ENCODE measurements around the gene SLC28A3.
"Not testable (repeated sequence)": the region's sequence is repeated elsewhere in the genome, so short reads cannot be mapped to it uniquely, and the experiment has no call there.

SLC28A3 gene

GRCh38 chr9:84366683-84367082, 26.1 kb upstream of the SLC28A3 start:
- no peak for DNase-seq

GRCh38 chr9:84364894-84365490, 24.4 kb upstream of the SLC28A3 start:
- not testable (repeated sequence) for H4K8ac ChIP-seq (ENCODE audit: low read length); H3K4me2 ChIP-seq (ENCODE audit: low read length, poor library complexity, severe bottlenecking); H2AK5ac ChIP-seq (ENCODE audit: low read length, severe bottlenecking); H2BK15ac ChIP-seq (ENCODE audit: low read depth, poor library complexity, severe bottlenecking); H3K27ac ChIP-seq (ENCODE audit: low read length, poor library complexity, severe bottlenecking); H3K4ac ChIP-seq (ENCODE audit: low read depth in 1 of 2, low read length in 2 of 2); H3K79me1 ChIP-seq (replicated peaks; ENCODE audit: low read length, poor library complexity, severe bottlenecking); H3K9me3 ChIP-seq (ENCODE audit: control insufficient read depth, low read length); H2BK12ac ChIP-seq (ENCODE audit: low read length in 2 of 2); H3K14ac ChIP-seq (ENCODE audit: low read length in 2 of 2); DNase-seq; H3K27me3 ChIP-seq (ENCODE audit: control insufficient read depth in 1 of 2, insufficient read depth in 1 of 2, low read length in 2 of 2); H3K18ac ChIP-seq (ENCODE audit: low read depth in 1 of 2, low read length in 2 of 2); H3K36me3 ChIP-seq (ENCODE audit: control insufficient read depth in 1 of 2, insufficient read depth in 2 of 2, low read depth in 1 of 2, low read length in 2 of 2); H3K23ac ChIP-seq (ENCODE audit: low read length in 2 of 2); H3K9ac ChIP-seq (ENCODE audit: low read length); H4K91ac ChIP-seq (ENCODE audit: low read length); H3K4me1 ChIP-seq (ENCODE audit: control insufficient read depth, insufficient read depth, low read depth, low read length); H3K4me3 ChIP-seq (ENCODE audit: insufficient read depth in 1 of 2, low read depth in 1 of 2, low read length in 2 of 2); H2AFZ ChIP-seq (ENCODE audit: low read depth, low read length); H2BK5ac ChIP-seq (ENCODE audit: low read depth, low read length, poor library complexity, severe bottlenecking); H2BK120ac ChIP-seq (ENCODE audit: low read depth, low read length)
- 100% methylated on average over 1 of the region's 1 CpG for WGBS

More at GRCh38 chr9:84366683-84367082, 26.1 kb upstream of the SLC28A3 start:
- H4K8ac ChIP-seq (ENCODE audit: low read length): peak overlapping the region; percentile 10
- no peaks in the 10 kb centered on the region for H3K79me1 ChIP-seq (replicated peaks; ENCODE audit: low read length, poor library complexity, severe bottlenecking)
- no peaks in the 10 kb centered on the region for H3K27me3 ChIP-seq (ENCODE audit: control insufficient read depth in 1 of 2, insufficient read depth in 1 of 2, low read length in 2 of 2)
- H4K91ac ChIP-seq (ENCODE audit: low read length): peak overlapping the region; percentile 90
- H3K9me3 ChIP-seq (ENCODE audit: control insufficient read depth, low read length): no peaks in the 10 kb centered on the region
- H3K36me3 ChIP-seq (ENCODE audit: control insufficient read depth in 1 of 2, insufficient read depth in 2 of 2, low read depth in 1 of 2, low read length in 2 of 2): no peaks in the 10 kb centered on the region
- H2AFZ ChIP-seq (ENCODE audit: low read depth, low read length): no peak overlapping the region
- H2BK5ac ChIP-seq (ENCODE audit: low read depth, low read length, poor library complexity, severe bottlenecking): no peak overlapping the region
- no peak overlapping the region for H3K4me2 ChIP-seq (ENCODE audit: low read length, poor library complexity, severe bottlenecking)
- H2BK12ac ChIP-seq (ENCODE audit: low read length in 2 of 2): peak overlapping the region; percentile 75 to 87
- H3K14ac ChIP-seq (ENCODE audit: low read length in 2 of 2): peak overlapping the region in 1 of 2 experiments; percentile 87
- WGBS: 100% methylated on average over 1 of the region's 1 CpG
- H3K18ac ChIP-seq (ENCODE audit: low read depth in 1 of 2, low read length in 2 of 2): peak overlapping the region; percentile 77 to 87
- no peak overlapping the region for H2AK5ac ChIP-seq (ENCODE audit: low read length, severe bottlenecking)
- H3K4ac ChIP-seq (ENCODE audit: low read depth in 1 of 2, low read length in 2 of 2): peak overlapping the region; percentile 73 to 96
- H2BK15ac ChIP-seq (ENCODE audit: low read depth, poor library complexity, severe bottlenecking): no peak overlapping the region
- H3K23ac ChIP-seq (ENCODE audit: low read length in 2 of 2): no peak overlapping the region
- H3K9ac ChIP-seq (ENCODE audit: low read length): no peak overlapping the region
- H3K27ac ChIP-seq (ENCODE audit: low read length, poor library complexity, severe bottlenecking): no peak overlapping the region
- peak overlapping the region; percentile 82 for H2BK120ac ChIP-seq (ENCODE audit: low read depth, low read length)
- H3K4me1 ChIP-seq (ENCODE audit: control insufficient read depth, insufficient read depth, low read depth, low read length): no peaks in the 10 kb centered on the region
- H3K4me3 ChIP-seq (ENCODE audit: insufficient read depth in 1 of 2, low read depth in 1 of 2, low read length in 2 of 2): no peak overlapping the region

- no peak overlapping the region for H2AFZ ChIP-seq (ENCODE audit: low read depth, low read length)
- H2AK5ac ChIP-seq (ENCODE audit: low read length, severe bottlenecking): no peak overlapping the region
- no peaks in the 10 kb centered on the region for H3K27me3 ChIP-seq (ENCODE audit: control insufficient read depth in 1 of 2, insufficient read depth in 1 of 2, low read length in 2 of 2)
- H3K9me3 ChIP-seq (ENCODE audit: control insufficient read depth, low read length): no peaks in the 10 kb centered on the region
- DNase-seq: no peak
- H3K4me1 ChIP-seq (ENCODE audit: control insufficient read depth, insufficient read depth, low read depth, low read length): no peaks in the 10 kb centered on the region
- no peak overlapping the region for H3K4me3 ChIP-seq (ENCODE audit: insufficient read depth in 1 of 2, low read depth in 1 of 2, low read length in 2 of 2)
- H2BK120ac ChIP-seq (ENCODE audit: low read depth, low read length): no peak overlapping the region
- no peaks in the 10 kb centered on the region for H3K79me1 ChIP-seq (replicated peaks; ENCODE audit: low read length, poor library complexity, severe bottlenecking)
- no peak overlapping the region for H2BK12ac ChIP-seq (ENCODE audit: low read length in 2 of 2)
- 87% methylated on average over 4 of the region's 6 CpGs for WGBS
- H2BK15ac ChIP-seq (ENCODE audit: low read depth, poor library complexity, severe bottlenecking): no peak overlapping the region
- no peak overlapping the region for H4K8ac ChIP-seq (ENCODE audit: low read length)
- no peak overlapping the region for H3K4me2 ChIP-seq (ENCODE audit: low read length, poor library complexity, severe bottlenecking)
- H2BK5ac ChIP-seq (ENCODE audit: low read depth, low read length, poor library complexity, severe bottlenecking): no peak overlapping the region
- H3K23ac ChIP-seq (ENCODE audit: low read length in 2 of 2): no peak overlapping the region
- no peak overlapping the region for H3K18ac ChIP-seq (ENCODE audit: low read depth in 1 of 2, low read length in 2 of 2)
- H4K91ac ChIP-seq (ENCODE audit: low read length): no peak overlapping the region
- no peak overlapping the region for H3K9ac ChIP-seq (ENCODE audit: low read length)
- H3K14ac ChIP-seq (ENCODE audit: low read length in 2 of 2): no peak overlapping the region
- no peak overlapping the region for H3K4ac ChIP-seq (ENCODE audit: low read depth in 1 of 2, low read length in 2 of 2)
- H3K36me3 ChIP-seq (ENCODE audit: control insufficient read depth in 1 of 2, insufficient read depth in 2 of 2, low read depth in 1 of 2, low read length in 2 of 2): no peaks in the 10 kb centered on the region
- H3K27ac ChIP-seq (ENCODE audit: low read length, poor library complexity, severe bottlenecking): no peak overlapping the region
These were observed 21.1 kb upstream of the SLC28A3 start for GRCh38 chr9:84361645-84362044.

GRCh38 chr9:84357275-84357674, 16.7 kb upstream of the SLC28A3 start:
- no peak overlapping the region for H2AFZ ChIP-seq (ENCODE audit: low read depth, low read length)
- WGBS: 33% methylated on average over 3 of the region's 3 CpGs

More at GRCh38 chr9:84357275-84357674, 16.7 kb upstream of the SLC28A3 start:
- Histone ChIP-seq H3K9me3 (ENCODE audit: control insufficient read depth, low read length) (no peaks in the 10 kb centered on the region), H3K14ac (ENCODE audit: low read length in 2 of 2) (no peak overlapping the region), H2BK5ac (ENCODE audit: low read depth, low read length, poor library complexity, severe bottlenecking) (no peak overlapping the region), H3K4ac (ENCODE audit: low read depth in 1 of 2, low read length in 2 of 2) (peak overlapping the region; percentile 2 to 20), H3K18ac (ENCODE audit: low read depth in 1 of 2, low read length in 2 of 2) (peak overlapping the region; percentile 71 to 77), H4K91ac (ENCODE audit: low read length) (no peak overlapping the region), H3K9ac (ENCODE audit: low read length) (no peak overlapping the region), H2AK5ac (ENCODE audit: low read length, severe bottlenecking) (no peak overlapping the region), H3K79me1 (replicated peaks; ENCODE audit: low read length, poor library complexity, severe bottlenecking) (no peaks in the 10 kb centered on the region), H2BK120ac (ENCODE audit: low read depth, low read length) (no peak overlapping the region), H3K36me3 (ENCODE audit: control insufficient read depth in 1 of 2, insufficient read depth in 2 of 2, low read depth in 1 of 2, low read length in 2 of 2) (no peaks in the 10 kb centered on the region), H3K4me3 (ENCODE audit: insufficient read depth in 1 of 2, low read depth in 1 of 2, low read length in 2 of 2) (no peak overlapping the region), H3K4me1 (ENCODE audit: control insufficient read depth, insufficient read depth, low read depth, low read length) (no peaks in the 10 kb centered on the region), H4K8ac (ENCODE audit: low read length) (no peak overlapping the region), H2BK15ac (ENCODE audit: low read depth, poor library complexity, severe bottlenecking) (no peak overlapping the region), H2BK12ac (ENCODE audit: low read length in 2 of 2) (no peak overlapping the region), H3K23ac (ENCODE audit: low read length in 2 of 2) (no peak overlapping the region), H3K27me3 (ENCODE audit: control insufficient read depth in 1 of 2, insufficient read depth in 1 of 2, low read length in 2 of 2) (no peaks in the 10 kb centered on the region), H3K27ac (ENCODE audit: low read length, poor library complexity, severe bottlenecking) (no peak overlapping the region), H3K4me2 (ENCODE audit: low read length, poor library complexity, severe bottlenecking) (no peak overlapping the region)
- peak; percentile 75 for DNase-seq

All from mesenchymal stem cell (in vitro differentiated cells and primary cell).